Measurements from ENCODE around the gene SCN5A.

DNA sequence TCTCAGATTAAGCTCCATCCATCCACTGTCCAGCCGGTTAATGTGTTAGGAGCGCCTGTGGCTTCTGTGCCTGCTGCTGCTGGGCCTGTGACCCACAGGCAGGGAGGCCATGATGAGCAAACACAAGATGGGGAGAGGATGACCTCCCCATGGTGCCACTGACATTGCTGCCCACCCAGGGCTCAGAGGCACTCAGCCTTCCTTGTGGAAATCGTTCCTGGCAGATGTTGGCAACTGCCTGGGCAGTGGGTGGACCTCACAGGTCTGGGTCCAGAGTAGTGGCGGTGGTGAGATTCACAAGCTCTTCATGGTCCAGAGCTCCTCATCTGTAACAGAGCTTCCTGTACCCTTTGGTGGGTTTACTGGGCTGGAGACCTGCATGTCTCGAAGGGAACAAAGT is 38.6 kb downstream of the SCN5A start:
- TF ChIP-seq CTCF (IDR thresholded peaks at IDR 0.05) (no peak), USF2 (IDR thresholded peaks at IDR 0.05; ENCODE audit: borderline replicate concordance, low read depth, low read length) (no peak), CHD2 (IDR thresholded peaks at IDR 0.05; ENCODE audit: low read length, partially characterized antibody) (no peak), EP300 (IDR thresholded peaks at IDR 0.05; ENCODE audit: borderline replicate concordance in 1 of 2, low read depth in 1 of 2, low read length in 1 of 2) (no peak), EZH2phosphoT487 (IDR thresholded peaks at IDR 0.05; ENCODE audit: borderline replicate concordance, low read depth) (no peak)
- TF ChIP-seq, protein P1, sequence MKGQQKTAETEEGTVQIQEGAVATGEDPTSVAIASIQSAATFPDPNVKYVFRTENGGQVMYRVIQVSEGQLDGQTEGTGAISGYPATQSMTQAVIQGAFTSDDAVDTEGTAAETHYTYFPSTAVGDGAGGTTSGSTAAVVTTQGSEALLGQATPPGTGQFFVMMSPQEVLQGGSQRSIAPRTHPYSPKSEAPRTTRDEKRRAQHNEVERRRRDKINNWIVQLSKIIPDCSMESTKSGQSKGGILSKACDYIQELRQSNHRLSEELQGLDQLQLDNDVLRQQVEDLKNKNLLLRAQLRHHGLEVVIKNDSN (IDR thresholded peaks at IDR 0.05; ENCODE audit: borderline replicate concordance, low read depth) = no peak
- TF ChIP-seq, protein P2, sequence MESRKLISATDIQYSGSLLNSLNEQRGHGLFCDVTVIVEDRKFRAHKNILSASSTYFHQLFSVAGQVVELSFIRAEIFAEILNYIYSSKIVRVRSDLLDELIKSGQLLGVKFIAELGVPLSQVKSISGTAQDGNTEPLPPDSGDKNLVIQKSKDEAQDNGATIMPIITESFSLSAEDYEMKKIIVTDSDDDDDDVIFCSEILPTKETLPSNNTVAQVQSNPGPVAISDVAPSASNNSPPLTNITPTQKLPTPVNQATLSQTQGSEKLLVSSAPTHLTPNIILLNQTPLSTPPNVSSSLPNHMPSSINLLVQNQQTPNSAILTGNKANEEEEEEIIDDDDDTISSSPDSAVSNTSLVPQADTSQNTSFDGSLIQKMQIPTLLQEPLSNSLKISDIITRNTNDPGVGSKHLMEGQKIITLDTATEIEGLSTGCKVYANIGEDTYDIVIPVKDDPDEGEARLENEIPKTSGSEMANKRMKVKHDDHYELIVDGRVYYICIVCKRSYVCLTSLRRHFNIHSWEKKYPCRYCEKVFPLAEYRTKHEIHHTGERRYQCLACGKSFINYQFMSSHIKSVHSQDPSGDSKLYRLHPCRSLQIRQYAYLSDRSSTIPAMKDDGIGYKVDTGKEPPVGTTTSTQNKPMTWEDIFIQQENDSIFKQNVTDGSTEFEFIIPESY (IDR thresholded peaks at IDR 0.05; ENCODE audit: borderline replicate concordance, low read depth) = no peak

All from SK-N-SH (cell line).